GM12891 (cell line): ENCODE results near the gene MCM10. TPM values are rescaled to one million over a fixed set of nuclear protein-coding genes. Genes with fewer than 3 reads are reported as not detected.

ENCODE experiments used
- DNase-seq: peaks from one replicate; pipeline ENCODE4 v3.0.0; 2011; ENCODE audit warnings: low spot score; ENCODE audit not compliant: insufficient read length
- FAIRE-seq: peaks from 2 replicates; lab custom pipeline; 2011; peaks lifted over from hg19 to GRCh38; lab: Jason Lieb, UNC
- PAX5 ChIP-seq: IDR thresholded peaks from 2 replicates; pipeline ENCODE4 v1.6.1; 2011; ENCODE audit warnings: low read length, moderate library complexity, mild to moderate bottlenecking; ENCODE audit not compliant: insufficient read depth, severe bottlenecking
- POLR2A ChIP-seq: IDR thresholded peaks from 2 replicates; pipeline ENCODE4 v1.6.1; 2011; ENCODE audit warnings: low read depth, low read length, control low read depth
- POLR2AphosphoS5 ChIP-seq: IDR thresholded peaks from 2 replicates; pipeline ENCODE4 v1.6.1; 2011; ENCODE audit warnings: low read depth, low read length, control low read depth
- POU2F2 ChIP-seq: IDR thresholded peaks from 2 replicates; pipeline ENCODE4 v1.6.1; 2011; ENCODE audit warnings: low read depth, mild to moderate bottlenecking, control low read depth, low read length, moderate library complexity
- SPI1 ChIP-seq: IDR thresholded peaks from 2 replicates; pipeline ENCODE4 v1.6.1; 2011; ENCODE audit warnings: low read depth, low read length, control low read depth
- TAF1 ChIP-seq: IDR thresholded peaks from 2 replicates; pipeline ENCODE4 v1.6.1; 2011; ENCODE audit warnings: low read depth, low read length, control low read depth
- polyA plus RNA-seq: library from polyadenylated mRNA; unstranded; fragments of >200 nt; gene quantifications from one replicate; pipeline ENCODE4 v1.2.1, GENCODE V29; 2012; ENCODE audit warnings: low read depth, missing spikeins, inconsistent platforms; ENCODE audit not compliant: missing spikeins

MCM10 gene
- 8.0 TPM for polyA plus RNA-seq

GRCh38 chr10:13160934-13161856, at the start of gene MCM10:
Gene MCM10, plus strand, starts transcription at chr10:13161558. Its CDS starts 2,645 bp downstream, at chr10:13164203.
- DNase-seq, result peak; percentile 96
- TF ChIP-seq POU2F2, result peak; percentile 51; the same call in 1 of the 2 replicates
- no peak for TF ChIP-seq PAX5
- TF ChIP-seq TAF1, result no peak
- TF ChIP-seq POLR2AphosphoS5, result no peak
- no peak for TF ChIP-seq SPI1
- TF ChIP-seq POLR2A, result no peak
- peak; percentile 98 for FAIRE-seq

- DNase-seq (no peak), FAIRE-seq (no peak)
- TF ChIP-seq POU2F2, result no peak
- no peak for TF ChIP-seq POLR2AphosphoS5
- no peak for TF ChIP-seq SPI1
- TF ChIP-seq POLR2A, result no peak
- no peak for TF ChIP-seq PAX5
- TF ChIP-seq TAF1, result no peak
Observed at GRCh38 chr10:13113544-13113943, 47.8 kb upstream of the MCM10 start.

- TF ChIP-seq SPI1 (no peak), POLR2AphosphoS5 (no peak), POLR2A (no peak), TAF1 (no peak), POU2F2 (no peak), PAX5 (no peak)
- DNase-seq (no peak), FAIRE-seq (peak; percentile 83)
Observed at GRCh38 chr10:13115832-13116803, 45.2 kb upstream of the MCM10 start.

- DNase-seq (no peak), FAIRE-seq (peak; percentile 69)
- TF ChIP-seq SPI1 (peak; percentile 96), PAX5 (no peak)
Observed at GRCh38 chr10:13117841-13118783, 43.2 kb upstream of the MCM10 start.

- TF ChIP-seq SPI1, result no peak
- DNase-seq (no peak), FAIRE-seq (no peak)
Observed at GRCh38 chr10:13118784-13119410, 42.5 kb upstream of the MCM10 start.

- TF ChIP-seq SPI1 (no peak), POLR2AphosphoS5 (no peak), POLR2A (no peak), PAX5 (no peak), TAF1 (no peak), POU2F2 (no peak)
- DNase-seq (no peak), FAIRE-seq (no peak)
Observed at GRCh38 chr10:13120786-13121499, 40.4 kb upstream of the MCM10 start.

GRCh38 chr10:13121500-13121854, 39.9 kb upstream of the MCM10 start:
- no peak for DNase-seq
- no peak for FAIRE-seq
- TF ChIP-seq POLR2A (no peak), POU2F2 (no peak), POLR2AphosphoS5 (no peak), TAF1 (no peak), PAX5 (no peak), SPI1 (no peak)

GRCh38 chr10:13136651-13137050, 24.7 kb upstream of the MCM10 start:
- no peak for DNase-seq
- TF ChIP-seq PAX5, result no peak
- no peak for TF ChIP-seq POLR2AphosphoS5
- TF ChIP-seq TAF1, result no peak
- TF ChIP-seq POLR2A, result no peak
- no peak for TF ChIP-seq SPI1
- TF ChIP-seq POU2F2, result no peak
- peak; percentile 20 for FAIRE-seq
